ENCODE results near the gene SPATA3. TPM values are rescaled to one million over a fixed set of nuclear protein-coding genes. Genes with fewer than 3 reads are reported as not detected.

The SPATA3 gene
- total RNA-seq, 1 donor from 2014 or later, result not detected

- no peak for TF ChIP-seq CTCF (IDR thresholded peaks at IDR 0.05)
- Histone ChIP-seq H3K27me3 (peaks cover 3% of the 10 kb centered on the region), H3K4me1 (peaks cover 0 to 3% of the 10 kb centered on the region in 2 donors), H3K4me3 (no peak overlapping the region), H3K27ac (no peak overlapping the region), H3K9me3 (no peaks in the 10 kb centered on the region), H3K36me3 (no peaks in the 10 kb centered on the region)
- DNase-seq (ENCODE audit: low spot score in 2 of 2), result no peak
- intact Hi-C loops (cut with DNase I), result no loop called here
Measured at GRCh38 chr2:231034291-231034882, 38.5 kb downstream of the SPATA3 start.

- no peaks in the 10 kb centered on the region for H3K9me3 ChIP-seq
- intact Hi-C loops (cut with DNase I), result no loop called here
- no peak overlapping the region for H3K4me3 ChIP-seq
- DNase-seq (ENCODE audit: low spot score in 2 of 2), result no peak
- H3K27ac ChIP-seq, result no peak overlapping the region
- no peaks in the 10 kb centered on the region for H3K36me3 ChIP-seq
- no peak for TF ChIP-seq CTCF (IDR thresholded peaks at IDR 0.05)
- H3K27me3 ChIP-seq, result peaks cover 3% of the 10 kb centered on the region
- H3K4me1 ChIP-seq, result peaks cover 0 to 3% of the 10 kb centered on the region in 2 donors
Measured at GRCh38 chr2:231036131-231036530, 40.2 kb downstream of the SPATA3 start.

GRCh38 chr2:231036578-231037106 is 40.7 kb downstream of the SPATA3 start:
- intact Hi-C loops (cut with DNase I), result no loop called here
- Histone ChIP-seq H3K36me3 (no peaks in the 10 kb centered on the region), H3K27ac (no peak overlapping the region), H3K9me3 (no peaks in the 10 kb centered on the region), H3K4me1 (peaks cover 0 to 3% of the 10 kb centered on the region in 2 donors), H3K27me3 (peaks cover 3% of the 10 kb centered on the region), H3K4me3 (peak overlapping the region in 1 of 2 donors; percentile 47)
- TF ChIP-seq CTCF (IDR thresholded peaks at IDR 0.05), result no peak
- DNase-seq (ENCODE audit: low spot score in 2 of 2), result no peak

- Histone ChIP-seq H3K36me3 (no peaks in the 10 kb centered on the region), H3K4me1 (peaks cover 0 to 3% of the 10 kb centered on the region in 2 donors), H3K27ac (no peak within 1 kb of the TSS), H3K4me3 (peak within 1 kb of the TSS; percentile 16 to 47), H3K27me3 (peaks cover 3% of the 10 kb centered on the region), H3K9me3 (no peaks in the 10 kb centered on the region)
- no peak for DNase-seq (ENCODE audit: low spot score in 2 of 2)
- no peak for TF ChIP-seq CTCF (IDR thresholded peaks at IDR 0.05)
- intact Hi-C loops (cut with DNase I), result no loop called here
Measured at GRCh38 chr2:231037202-231037730, 41.3 kb downstream of the SPATA3 start, which contains the start of gene C2orf72. Gene C2orf72 (plus strand): TSS chr2:231037523. CDS start chr2:231037566, 43 bp downstream.

- no peak overlapping the region for H3K27ac ChIP-seq
- H3K36me3 ChIP-seq, result no peaks in the 10 kb centered on the region
- peak overlapping the region; percentile 16 to 47 for H3K4me3 ChIP-seq
- no peak for DNase-seq (ENCODE audit: low spot score in 2 of 2)
- H3K4me1 ChIP-seq, result peaks cover 0 to 3% of the 10 kb centered on the region in 2 donors
- peaks cover 3% of the 10 kb centered on the region for H3K27me3 ChIP-seq
- intact Hi-C loops (cut with DNase I), result no loop called here
- no peak for TF ChIP-seq CTCF (IDR thresholded peaks at IDR 0.05)
- H3K9me3 ChIP-seq, result no peaks in the 10 kb centered on the region
Measured at GRCh38 chr2:231037731-231038482, 42.0 kb downstream of the SPATA3 start.

All from ascending aorta (tissue), 2 donors.